ENCODE measurements around the gene ADAM19.

The ADAM19 gene

DNA sequence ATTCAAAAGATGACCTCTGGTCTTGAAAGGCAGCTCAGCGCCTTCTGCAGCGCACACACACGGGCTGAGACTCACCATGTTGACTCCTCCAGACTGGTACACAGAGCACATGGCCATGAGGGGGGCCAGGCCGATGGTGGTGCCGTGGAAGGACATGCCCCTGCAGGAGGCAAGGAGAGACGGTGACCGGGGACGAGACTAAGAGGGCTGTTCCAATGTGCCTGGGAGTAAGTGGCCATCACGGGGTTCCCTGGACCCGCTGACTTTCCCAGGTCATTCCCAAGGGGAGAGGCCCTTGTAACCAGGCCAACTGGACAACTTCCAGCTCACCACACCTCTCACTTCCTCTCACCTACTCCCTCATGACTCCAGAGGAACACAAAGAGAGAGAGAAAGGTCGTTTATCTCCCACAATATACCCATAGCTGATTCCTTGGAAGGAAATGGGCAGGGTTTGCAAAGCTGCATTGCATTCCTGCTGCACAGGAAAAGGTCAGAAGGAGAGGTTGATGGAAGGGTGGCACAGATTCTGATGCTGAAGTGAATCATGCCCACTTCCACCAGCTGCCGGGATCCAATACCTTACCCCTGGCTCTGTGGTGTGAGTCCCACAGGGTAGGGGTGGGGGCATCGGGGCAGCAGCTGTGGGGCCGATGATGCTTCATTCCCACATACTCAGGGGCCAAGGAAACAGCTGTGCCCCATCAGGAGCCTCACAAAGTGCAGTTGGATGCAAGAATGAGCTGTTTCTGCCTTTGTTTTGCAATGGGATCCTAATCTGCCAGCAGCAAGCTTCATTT is 68.4 kb downstream of the ADAM19 start:
- DNase-seq (ENCODE audit: low spot score): no peak
- no peak for TF ChIP-seq CTCF (IDR thresholded peaks at IDR 0.05; ENCODE audit: extremely low read depth, insufficient read depth, missing control alignments)
- in situ Hi-C loops (cut with MboI; ENCODE audit: low pct_unique_long_range_greater_than_20kb, low sequenced_read_pairs, unreplicated experiment): loop anchor here (10.0 kb wide), 1 partner anchor 88 kb away; no protein-coding TSS in a partner anchor

DNA sequence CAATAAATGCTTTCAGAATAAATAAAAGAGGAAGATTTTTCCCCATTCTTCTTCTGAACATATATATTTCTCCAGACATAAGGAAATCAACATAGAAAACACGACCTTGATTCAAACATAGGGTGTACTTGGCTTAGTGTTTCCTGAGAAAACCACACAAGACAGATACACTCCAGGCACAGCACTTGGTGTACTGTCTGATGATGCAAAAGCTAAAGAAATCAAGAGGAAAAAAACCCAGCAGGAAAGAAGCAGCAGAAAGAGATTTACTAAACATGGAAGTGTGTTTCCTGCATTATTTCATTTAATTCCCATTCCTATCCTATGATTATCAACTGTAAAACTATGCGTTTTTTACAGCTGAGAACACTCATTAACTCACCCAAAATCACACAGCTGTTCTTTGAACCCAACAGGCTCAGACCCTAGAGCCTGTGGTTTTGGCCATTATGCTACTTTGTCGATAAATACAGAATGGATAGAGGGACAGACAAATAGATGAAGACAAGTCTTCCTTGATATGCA is 69.4 kb downstream of the ADAM19 start:
- DNase-seq (ENCODE audit: low spot score): no peak
- in situ Hi-C loops (cut with MboI; ENCODE audit: low pct_unique_long_range_greater_than_20kb, low sequenced_read_pairs, unreplicated experiment): loop anchor here (10.0 kb wide), 1 partner anchor 89 kb away; no protein-coding TSS in a partner anchor
- no peak for TF ChIP-seq CTCF (IDR thresholded peaks at IDR 0.05; ENCODE audit: extremely low read depth, insufficient read depth, missing control alignments)

- in situ Hi-C loops (cut with MboI; ENCODE audit: low pct_unique_long_range_greater_than_20kb, low sequenced_read_pairs, unreplicated experiment): loop anchor here (10.0 kb wide), 1 partner anchor 89 kb away; no protein-coding TSS in a partner anchor
- no peak for TF ChIP-seq CTCF (IDR thresholded peaks at IDR 0.05; ENCODE audit: extremely low read depth, insufficient read depth, missing control alignments)
- DNase-seq (ENCODE audit: low spot score): no peak
Measured at GRCh38 chr5:157505496-157505895, 70.1 kb downstream of the ADAM19 start.

DNA sequence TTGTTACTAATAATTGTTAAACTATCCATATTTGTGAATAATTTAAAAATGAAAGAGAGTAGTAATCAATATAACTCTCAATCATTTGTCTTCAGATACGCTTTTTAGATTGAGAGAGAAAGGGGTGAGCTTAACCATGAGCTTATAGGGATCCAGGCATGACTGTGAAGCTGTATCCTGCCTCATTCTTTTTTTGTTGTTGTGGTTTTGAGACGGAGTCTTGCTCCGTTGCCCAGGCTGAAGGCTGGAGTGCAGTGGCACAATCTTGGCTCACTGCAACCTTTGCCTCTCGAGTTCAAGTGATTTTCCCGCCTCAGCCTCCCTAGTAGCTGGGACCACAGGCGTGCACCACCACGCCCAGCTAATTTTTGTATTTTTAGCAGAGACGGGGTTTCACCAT is 71.5 kb downstream of the ADAM19 start:
- DNase-seq (ENCODE audit: low spot score): no peak
- TF ChIP-seq CTCF (IDR thresholded peaks at IDR 0.05; ENCODE audit: extremely low read depth, insufficient read depth, missing control alignments): no peak
- in situ Hi-C loops (cut with MboI; ENCODE audit: low pct_unique_long_range_greater_than_20kb, low sequenced_read_pairs, unreplicated experiment): loop anchor here (10.0 kb wide), 1 partner anchor 91 kb away; no protein-coding TSS in a partner anchor

- peak; percentile 59 for DNase-seq (ENCODE audit: low spot score)
- in situ Hi-C loops (cut with MboI; ENCODE audit: low pct_unique_long_range_greater_than_20kb, low sequenced_read_pairs, unreplicated experiment): loop anchor here (10.0 kb wide), 1 partner anchor 93 kb away; no protein-coding TSS in a partner anchor
- no peak for TF ChIP-seq CTCF (IDR thresholded peaks at IDR 0.05; ENCODE audit: extremely low read depth, insufficient read depth, missing control alignments)
Measured at GRCh38 chr5:157502143-157502647, 73.4 kb downstream of the ADAM19 start.

- TF ChIP-seq CTCF (IDR thresholded peaks at IDR 0.05; ENCODE audit: extremely low read depth, insufficient read depth, missing control alignments): no peak
- in situ Hi-C loops (cut with MboI; ENCODE audit: low pct_unique_long_range_greater_than_20kb, low sequenced_read_pairs, unreplicated experiment): no loop called here
- no peak for DNase-seq (ENCODE audit: low spot score)
Measured at GRCh38 chr5:157497875-157498611, 77.5 kb downstream of the ADAM19 start.

All from GM13977 (cell line).